MM.1S (cell line): ENCODE measurements around the gene FLRT2.

Experiments used
- EZH2 ChIP-seq: fragments of 300-600 bp; sonication (generic); optimal IDR thresholded peaks from 2 replicates; pipeline ENCODE3; 2017; ENCODE audit warnings: low read depth, mild to moderate bottlenecking, antibody characterized with exemption, low read length, mixed read lengths
- EZH2phosphoT487 ChIP-seq: fragments of 300-600 bp; sonication (generic); IDR thresholded peaks from 2 replicates; pipeline ENCODE4 v1.6.1; 2018; ENCODE audit warnings: antibody characterized with exemption, low read length
- TF ChIP-seq, protein P1 (sequence below): fragments of 300-600 bp; sonication (generic); IDR thresholded peaks from 2 replicates; pipeline ENCODE4 v1.5.1; 2016; ENCODE audit warnings: antibody characterized with exemption, low read length, mixed read lengths

DNA sequence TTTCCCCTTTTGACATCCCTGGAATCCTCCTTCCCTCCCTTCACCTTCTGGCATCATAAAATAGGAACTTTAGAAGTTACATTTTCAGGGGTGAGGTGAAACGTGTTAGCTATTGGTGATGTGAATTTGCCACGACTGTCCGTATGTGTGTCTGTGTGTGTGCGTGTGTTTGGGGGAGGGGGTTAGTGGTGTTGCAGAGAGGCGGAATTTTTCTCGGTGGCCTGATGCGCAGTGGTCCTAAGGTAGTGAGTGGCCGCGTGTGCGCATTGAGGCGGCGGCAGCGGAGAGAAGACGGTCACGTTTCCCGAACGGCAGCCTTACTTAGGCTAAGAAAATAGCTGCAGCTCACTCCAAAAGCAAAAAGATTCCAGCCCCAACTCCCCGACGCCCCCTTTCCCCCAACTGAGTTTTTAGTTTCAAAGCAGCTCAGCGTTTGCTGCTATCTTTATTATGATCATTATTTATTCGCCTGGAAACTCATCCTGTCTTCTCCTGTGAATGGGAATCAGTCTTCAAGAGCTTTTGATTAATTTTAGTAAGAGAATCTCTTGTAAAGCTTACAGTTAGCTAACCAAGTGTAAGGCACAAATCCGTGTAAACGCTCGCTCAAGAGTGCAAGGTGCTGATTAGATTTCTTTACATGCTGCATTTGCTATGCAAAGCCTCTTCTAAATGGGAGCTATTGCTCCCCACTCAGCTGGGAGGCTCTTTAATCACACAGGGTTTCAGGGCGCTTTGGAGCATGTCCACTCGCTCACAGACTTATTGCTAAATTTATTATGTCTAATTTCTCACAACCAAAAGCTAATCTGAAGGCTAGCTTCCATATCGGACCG, 4.7 kb downstream of the FLRT2 start:
- TF ChIP-seq, protein P1, sequence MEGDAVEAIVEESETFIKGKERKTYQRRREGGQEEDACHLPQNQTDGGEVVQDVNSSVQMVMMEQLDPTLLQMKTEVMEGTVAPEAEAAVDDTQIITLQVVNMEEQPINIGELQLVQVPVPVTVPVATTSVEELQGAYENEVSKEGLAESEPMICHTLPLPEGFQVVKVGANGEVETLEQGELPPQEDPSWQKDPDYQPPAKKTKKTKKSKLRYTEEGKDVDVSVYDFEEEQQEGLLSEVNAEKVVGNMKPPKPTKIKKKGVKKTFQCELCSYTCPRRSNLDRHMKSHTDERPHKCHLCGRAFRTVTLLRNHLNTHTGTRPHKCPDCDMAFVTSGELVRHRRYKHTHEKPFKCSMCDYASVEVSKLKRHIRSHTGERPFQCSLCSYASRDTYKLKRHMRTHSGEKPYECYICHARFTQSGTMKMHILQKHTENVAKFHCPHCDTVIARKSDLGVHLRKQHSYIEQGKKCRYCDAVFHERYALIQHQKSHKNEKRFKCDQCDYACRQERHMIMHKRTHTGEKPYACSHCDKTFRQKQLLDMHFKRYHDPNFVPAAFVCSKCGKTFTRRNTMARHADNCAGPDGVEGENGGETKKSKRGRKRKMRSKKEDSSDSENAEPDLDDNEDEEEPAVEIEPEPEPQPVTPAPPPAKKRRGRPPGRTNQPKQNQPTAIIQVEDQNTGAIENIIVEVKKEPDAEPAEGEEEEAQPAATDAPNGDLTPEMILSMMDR: no peak
- TF ChIP-seq EZH2phosphoT487 (no peak), EZH2 (no peak)
